GM18508 (cell line): Measurements from ENCODE around the gene SLC9A8.
A peak's percentile ranks its signal among the peaks of the same experiment; 100 is the strongest.

Experiments
- ATAC-seq: cut with Tn5 transposase; IDR thresholded peaks from one replicate; pipeline ENCODE4 v1.9.1; 2021; ENCODE audit warnings: moderate number of reproducible peaks; ENCODE audit not compliant: insufficient read depth, unreplicated experiment

Gene SLC9A8

DNA sequence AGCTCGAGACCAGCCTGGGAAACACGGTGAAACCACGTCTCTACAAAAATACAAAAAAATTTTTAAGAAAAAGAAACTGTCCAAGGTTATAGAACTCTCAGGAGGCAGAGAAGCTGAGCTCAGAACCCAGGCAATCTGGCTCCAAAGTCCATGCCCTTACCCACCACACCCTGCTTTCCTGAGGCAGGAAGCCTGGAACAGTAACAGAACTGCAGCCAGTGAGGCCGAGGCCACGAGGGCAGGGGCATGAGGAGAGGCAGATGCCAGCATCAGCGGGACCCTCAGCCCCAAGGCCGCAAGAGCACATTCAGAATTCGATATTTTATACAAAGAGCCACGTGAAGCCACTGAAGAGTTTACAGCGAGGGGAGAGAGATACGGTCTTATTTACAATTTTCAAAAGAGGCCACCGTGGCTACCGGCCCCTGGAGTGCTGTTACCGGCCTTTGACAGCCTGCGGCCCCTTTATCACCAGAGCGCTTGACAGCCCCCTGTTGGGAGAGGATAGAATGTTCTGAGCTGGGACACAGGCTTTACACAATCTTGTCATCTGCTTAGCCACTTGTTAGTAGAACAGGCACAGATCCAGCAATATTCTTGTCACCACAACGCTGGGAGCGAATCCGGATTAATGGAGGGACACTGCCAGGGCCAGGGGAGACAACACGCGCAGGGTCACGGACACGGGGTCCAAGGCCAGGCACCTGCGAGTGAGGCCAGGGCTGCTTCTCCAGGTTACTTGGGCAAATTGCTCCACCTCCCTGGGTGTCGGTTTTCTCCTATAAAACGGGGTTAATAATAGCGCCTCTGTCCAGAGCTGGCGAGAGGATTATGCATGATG is 97.1 kb downstream of the SLC9A8 start:
- no peak for ATAC-seq

DNA sequence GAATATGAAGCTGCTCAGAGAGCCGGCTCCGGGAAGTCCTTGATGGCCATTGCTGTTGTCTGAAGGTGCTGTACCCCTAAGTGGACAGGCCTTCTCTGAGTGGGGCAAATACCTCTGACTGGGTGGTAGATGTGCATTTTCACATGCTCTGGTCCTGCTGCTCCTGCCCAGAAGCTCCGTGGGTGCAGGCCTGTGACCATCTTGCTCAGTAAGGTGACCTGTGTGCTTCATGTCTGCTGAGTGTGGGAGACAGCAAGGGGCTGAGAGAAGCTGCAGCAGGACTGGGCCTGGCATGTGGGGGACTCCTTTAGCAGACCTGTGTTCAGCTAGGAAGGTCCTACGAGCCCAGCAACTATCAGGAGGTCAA is 97.7 kb downstream of the SLC9A8 start:
- no peak for ATAC-seq

DNA sequence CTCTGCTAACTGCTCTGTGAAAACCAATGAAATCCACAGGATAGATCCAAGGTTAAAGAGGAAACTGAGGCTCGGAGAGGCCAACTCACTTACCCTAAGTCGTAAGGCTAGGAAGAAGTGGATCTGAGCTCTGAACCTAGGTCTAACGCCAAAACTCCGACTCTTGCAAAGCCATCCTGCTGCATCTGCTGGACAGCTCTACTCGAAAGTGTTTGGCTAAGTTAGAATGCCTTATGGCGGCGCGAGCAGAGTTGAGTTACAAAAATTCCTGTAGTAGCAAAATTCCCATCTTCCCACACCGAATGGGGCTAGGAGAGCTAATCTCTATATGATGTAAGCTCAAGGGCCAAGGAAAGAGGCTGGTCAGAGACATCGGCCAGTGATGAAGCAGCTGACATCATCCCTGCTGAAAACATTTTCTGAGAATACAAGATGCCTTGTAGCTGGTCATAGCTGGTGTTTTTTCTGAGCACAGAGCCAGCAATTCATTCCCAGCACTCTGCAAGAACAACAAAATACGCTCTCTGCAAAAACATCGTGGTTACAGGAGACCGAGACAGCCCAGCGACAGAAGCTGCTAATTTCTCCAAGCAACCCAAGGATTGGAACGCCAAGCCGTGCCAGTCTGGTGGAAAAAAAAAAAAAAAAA is 100.9 kb downstream of the SLC9A8 start:
- ATAC-seq: no peak

DNA sequence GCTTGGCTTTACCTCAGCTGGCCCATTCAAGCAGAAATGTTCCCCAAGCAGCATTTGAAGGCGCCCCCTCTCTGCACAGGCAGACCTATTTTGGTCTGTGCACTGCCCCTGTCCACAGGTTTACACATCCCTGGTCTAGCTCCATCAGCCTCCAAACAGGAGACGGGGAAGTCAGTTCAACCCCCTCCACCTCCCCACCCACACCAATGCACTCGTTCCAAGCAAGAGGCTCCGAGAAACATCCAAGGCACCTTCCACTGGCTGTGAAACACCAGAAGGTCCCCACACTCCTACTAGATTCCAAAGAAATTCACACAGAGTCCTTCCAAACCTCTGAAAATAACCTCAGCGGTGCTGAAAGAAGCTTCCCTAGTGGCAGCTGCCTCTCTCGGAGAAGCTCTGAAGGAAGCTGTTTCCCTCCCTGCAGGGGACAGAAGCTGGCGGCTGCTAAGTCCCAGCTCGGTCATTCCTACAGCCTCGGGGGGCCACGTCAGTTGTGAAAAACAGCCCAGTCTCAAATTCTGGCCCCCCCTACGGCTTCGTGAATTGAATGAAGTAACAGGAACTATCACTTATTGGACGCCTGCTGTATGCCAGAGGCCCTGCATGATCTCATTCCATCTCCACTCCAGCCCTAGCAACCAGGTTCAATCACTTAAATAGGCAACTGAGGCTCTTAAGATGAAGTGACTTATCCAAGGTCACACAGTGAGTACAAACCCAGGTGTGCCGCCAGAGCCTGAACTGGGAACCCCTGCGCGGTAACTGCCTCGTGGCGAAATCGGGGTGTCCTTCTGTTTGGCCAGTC is 101.9 kb downstream of the SLC9A8 start:
- ATAC-seq: no peak

DNA sequence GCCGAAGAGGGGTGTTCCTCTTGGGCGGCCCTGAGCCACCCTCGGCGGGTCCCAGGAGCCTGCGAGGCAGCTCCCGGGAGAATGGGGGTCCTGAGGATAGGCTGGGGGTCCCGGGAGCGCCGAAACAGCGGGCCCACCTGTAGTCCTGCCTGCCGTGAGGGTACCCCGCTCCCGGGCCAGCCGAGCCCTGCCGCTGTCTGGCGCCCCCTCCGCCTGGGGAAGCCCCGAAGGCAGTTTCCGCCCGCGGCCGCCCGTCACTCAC is 102.4 kb downstream of the SLC9A8 start:
- no peak for ATAC-seq

DNA sequence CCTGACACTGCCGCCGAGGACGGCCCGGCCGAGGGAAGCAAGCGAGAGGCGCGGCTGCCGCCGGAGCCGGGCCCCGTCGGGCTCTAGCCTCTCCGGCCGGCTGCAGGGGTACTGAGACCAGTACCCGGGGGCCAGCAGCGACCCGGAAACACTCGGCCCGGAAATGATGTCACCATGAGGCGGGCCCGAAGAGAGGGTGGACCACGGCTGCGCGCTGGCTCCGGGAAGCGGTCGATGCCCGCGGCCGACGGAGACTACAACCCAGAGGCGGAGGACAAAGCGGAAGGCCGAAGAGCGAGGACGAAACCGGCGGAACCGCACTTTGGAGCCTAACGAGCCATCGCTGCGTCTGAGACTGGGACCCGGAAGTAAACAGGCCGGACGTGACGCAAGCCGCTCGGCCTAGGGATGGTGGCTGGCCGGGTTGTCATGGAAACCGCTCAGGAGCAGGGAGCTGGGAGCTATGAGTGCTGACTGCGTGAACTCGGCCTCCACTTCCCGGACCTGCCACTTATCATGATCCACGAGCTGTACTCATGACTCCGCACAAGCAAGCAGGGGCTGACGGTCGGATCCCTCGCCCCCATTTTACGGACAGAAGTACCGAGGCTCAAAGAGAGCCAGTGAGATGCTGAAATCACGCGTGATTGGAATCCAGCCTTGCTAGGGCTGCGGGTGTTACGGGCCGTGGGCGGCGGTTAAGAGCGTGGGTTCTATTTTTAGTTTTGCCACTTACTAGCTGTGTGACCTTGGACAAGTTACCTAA is 102.9 kb downstream of the SLC9A8 start, which contains the start of gene SPATA2:
TSS of gene SPATA2 (minus strand) at position 150 of the 766 bp plus-strand sequence. CDS start 7,039 bp downstream, outside the sequence.
- peak; percentile 65 for ATAC-seq

DNA sequence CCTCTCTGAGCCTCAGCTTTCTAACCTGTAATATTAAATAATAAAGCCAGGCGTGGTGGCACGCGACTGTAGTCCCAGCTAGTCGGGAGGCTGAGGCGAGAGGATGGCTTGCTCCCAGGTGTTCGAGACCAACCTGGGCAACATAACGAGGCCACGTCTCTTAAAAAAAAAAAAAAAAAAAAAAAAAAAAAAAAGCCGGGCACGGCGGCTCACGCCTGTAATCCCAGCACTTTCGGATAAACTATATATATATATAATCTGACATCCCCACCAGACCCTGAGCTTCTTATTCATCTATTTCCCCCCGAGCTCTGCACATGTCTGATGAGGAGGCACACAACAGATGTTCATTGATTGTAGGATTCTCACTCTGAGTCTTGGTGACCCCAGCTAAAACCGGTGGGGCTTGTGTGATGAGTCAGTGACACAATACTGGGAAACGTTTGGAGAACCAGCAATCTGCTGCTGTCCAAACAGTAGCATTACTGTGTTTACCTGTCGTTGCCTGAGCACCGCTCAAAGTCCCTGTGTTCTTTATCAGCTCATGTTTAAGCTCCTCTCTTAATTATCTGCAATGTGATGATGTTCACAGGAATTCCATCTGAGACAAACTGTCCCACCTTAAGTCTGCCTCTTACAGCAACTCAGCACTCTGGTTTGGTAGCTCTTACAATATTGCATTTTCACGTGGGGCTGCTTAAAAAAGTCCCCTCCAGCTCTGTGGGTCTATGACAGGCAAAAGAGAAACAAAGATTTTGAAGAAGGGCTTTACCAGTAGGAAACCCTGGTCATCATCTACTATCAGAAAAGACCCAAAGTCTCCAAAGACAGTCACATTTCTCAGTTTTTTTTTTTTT is 103.7 kb downstream of the SLC9A8 start:
- no peak for ATAC-seq

DNA sequence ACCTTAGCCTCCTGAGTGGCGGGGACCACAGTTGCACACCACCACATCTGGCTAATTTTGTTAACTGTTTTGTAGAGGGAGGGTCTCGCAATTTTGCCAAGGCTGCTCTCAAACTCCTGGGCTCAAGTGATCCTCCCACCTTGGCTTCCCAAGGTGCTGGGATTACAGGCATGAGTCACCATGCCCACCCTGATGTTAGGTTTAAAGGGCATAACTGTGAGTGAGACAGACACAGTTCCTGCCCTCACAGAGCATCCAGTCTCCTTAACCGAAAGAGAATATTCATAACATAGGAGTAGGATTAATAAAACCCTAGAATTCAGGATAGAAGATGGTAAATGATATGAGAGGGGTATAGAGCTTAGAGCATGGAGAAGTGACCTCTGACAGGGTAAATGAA is 105.8 kb downstream of the SLC9A8 start:
- ATAC-seq: no peak

DNA sequence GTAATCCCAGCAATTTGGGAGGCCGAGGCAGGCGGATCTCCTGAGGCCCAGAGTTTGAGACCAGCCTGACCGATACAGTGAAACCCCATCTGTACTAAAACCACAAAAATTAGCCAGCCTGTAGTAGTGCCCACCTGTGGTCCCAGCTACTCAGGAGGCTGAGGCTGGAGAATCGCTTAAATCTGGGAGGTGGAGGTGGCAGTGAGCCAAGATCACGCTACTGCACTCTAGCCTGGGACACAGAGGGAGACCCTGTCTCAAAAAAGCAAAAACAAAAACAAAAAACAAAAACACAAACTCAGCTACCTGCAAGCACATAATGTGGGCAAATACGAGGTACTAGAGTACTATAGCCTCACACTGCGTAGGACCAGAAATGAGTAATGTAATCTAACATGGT is 106.4 kb downstream of the SLC9A8 start:
- ATAC-seq: no peak

DNA sequence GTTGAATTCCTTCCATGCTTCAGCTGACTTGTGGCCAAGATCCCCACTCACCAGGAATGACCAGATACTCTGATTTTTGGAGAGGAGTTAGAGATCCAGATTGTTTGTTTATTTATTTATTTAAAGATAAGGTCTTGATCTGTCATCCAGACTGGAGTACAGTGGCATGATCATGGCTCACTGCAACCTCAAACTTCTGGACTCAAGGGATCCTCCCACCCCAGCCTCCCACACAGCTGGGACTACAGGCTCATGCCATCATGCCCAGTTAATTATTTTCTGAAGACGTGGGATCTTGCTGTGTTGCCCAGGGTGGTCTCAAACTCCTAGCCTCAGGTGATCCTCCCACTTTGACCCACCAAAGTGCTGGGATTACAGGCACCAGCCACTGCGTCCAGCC is 106.8 kb downstream of the SLC9A8 start:
- no peak for ATAC-seq

DNA sequence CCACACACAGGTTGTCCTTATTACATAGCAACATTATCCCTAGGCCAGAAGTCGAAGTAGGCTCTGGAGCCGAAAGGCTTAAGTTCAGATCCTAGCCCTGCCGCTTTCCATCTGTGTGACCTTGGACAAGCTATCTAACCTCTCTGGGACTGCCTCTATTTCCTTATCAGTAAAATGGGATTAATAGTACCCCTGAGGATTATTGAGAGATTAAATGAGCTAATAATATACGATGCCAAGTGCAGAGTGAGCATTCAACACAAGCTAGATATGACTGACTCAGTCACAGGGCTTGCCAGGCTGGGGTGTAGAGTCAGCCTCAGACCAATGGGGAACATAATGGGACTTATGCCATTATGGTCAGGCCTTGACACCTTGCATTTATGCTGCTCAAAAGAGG is 111.6 kb downstream of the SLC9A8 start:
- ATAC-seq: no peak

DNA sequence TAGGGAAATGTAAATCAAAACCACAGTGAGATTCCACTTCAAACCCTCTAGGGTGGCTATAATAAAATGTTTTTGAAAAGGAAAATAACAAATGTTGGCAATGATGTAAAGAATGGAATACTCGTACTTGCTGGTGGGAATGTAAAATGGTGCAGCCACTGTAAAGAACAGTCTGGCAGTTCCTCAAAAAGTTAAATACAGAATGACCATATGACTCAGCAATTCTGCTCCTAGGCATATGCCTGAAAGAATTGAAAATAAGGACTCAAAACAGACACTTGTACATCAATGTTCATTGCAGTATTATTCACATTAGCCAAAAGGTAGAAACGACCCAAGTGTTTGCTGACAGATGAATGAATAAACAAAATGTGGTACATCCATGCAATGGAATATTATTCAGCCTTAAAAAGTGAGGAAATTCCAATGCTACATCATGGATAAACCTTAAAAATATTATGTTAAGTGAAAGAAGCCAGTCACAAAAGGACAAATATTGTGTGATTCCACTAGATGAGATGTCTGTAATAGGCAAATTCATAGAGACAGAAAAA is 113.3 kb downstream of the SLC9A8 start:
- ATAC-seq: no peak

DNA sequence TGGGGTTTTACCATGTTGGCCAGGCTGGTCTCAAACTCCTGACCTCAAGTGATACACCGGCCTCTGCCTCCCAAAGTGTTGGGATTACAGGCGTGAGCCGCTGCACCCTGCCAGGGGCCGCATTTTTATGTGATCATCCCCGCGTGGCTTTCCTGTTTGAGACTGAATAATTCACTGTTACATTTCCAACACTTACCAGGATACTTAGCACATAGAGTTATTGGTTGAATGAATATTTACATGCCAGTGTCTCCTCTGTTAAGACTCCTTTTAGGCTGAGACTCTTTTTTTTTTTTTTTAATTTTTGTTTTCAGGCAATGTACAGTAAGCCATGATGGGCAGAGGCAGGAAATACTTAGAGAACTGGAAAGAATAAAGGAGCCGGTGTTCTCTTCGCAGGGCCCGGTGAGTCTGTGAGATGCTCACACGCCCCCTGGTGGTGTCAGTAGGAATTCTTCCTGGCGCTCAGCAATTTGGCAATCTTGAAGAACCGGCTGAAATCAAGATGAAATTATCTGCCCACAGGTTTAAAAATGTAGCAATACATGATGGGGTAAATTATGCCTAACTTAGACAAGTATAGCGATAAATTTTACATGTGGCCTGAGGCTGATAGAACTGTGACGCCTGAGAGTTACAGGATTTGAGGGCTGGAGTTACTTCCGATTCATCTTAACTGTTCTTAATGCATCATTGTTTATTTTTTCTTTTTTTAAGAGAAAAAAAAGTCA is 115.9 kb downstream of the SLC9A8 start:
- ATAC-seq: no peak

DNA sequence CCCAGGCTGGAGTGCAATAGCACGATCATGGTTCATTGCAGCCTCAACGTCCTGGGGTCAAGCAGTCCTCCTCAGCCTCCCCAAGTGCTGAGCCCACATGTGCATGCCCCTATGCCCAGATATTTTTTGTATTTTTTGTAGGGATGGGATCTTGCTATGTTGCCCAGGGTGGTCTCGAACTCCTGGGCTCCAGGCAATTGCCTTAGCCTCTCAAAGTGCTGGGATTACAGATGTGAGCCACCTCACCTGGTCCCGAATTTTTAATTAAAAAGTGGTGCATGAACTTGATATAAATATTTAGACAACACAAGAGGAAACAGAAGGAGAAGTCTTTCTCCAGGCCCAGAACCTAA is 116.5 kb downstream of the SLC9A8 start:
- no peak for ATAC-seq

DNA sequence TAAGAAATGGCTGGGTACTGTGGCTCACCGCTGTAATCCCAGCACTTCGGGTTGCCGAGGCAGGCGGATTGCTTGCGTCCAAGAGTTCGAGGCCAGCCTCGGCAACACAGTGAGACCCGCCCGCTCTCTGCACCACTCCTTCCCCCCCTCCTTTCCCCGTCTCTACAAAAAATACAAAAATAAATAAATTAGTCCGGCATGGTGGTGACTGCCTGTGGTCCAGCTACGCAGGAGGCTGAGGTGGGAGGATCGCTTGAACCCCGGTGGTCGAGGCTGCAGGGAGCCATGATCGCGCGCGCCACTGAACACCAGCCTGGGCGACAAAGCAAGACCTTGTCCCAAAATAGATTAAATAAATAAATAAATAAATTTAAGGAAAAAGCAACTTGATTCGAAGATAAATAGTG is 123.1 kb downstream of the SLC9A8 start:
- ATAC-seq: no peak

DNA sequence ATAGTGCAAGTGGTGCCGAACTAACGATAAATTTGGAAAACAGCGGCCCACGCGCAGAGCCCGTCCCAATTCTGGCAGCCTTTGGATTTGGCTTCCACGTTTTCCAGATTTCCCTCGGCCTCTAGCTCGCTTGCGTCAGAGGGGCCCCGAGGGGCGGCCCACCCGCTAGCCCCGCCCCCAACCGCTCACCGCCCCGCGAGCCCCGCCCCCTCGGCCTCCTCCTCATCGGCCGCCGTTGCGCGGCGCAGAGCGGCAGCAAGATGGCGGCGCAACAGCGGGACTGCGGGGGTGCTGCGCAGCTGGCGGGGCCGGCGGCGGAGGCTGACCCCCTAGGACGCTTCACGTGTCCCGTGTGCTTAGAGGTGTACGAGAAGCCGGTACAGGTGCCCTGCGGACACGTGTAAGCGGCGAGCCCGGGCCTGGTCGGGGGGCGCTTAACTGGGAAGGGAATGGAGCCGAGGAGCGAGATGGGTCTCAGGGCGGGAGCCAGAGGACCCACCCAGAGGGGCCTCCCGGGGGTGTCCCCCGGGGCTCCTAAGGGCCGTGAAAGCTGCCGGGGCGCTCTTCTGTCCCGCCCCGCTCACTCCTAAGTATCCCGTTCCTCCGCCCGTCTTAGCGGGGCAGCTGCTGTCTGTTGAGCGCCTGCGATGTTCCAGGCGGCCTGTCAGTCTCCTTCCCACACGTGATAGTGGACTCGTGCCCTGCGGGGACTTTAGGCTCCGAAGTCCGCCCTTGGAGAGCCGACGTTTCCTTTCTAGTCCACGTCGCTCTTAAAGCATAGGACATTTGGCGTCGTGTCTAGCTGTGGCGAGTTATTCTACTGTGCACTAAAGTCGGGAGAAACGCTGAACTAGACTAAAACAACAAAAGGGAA is 123.8 kb downstream of the SLC9A8 start, which contains the start of gene RNF114:
TSS of gene RNF114 (plus strand) at position 245 of the 874 bp plus-strand sequence. CDS start at position 261, 16 bp downstream.
- ATAC-seq: no peak

DNA sequence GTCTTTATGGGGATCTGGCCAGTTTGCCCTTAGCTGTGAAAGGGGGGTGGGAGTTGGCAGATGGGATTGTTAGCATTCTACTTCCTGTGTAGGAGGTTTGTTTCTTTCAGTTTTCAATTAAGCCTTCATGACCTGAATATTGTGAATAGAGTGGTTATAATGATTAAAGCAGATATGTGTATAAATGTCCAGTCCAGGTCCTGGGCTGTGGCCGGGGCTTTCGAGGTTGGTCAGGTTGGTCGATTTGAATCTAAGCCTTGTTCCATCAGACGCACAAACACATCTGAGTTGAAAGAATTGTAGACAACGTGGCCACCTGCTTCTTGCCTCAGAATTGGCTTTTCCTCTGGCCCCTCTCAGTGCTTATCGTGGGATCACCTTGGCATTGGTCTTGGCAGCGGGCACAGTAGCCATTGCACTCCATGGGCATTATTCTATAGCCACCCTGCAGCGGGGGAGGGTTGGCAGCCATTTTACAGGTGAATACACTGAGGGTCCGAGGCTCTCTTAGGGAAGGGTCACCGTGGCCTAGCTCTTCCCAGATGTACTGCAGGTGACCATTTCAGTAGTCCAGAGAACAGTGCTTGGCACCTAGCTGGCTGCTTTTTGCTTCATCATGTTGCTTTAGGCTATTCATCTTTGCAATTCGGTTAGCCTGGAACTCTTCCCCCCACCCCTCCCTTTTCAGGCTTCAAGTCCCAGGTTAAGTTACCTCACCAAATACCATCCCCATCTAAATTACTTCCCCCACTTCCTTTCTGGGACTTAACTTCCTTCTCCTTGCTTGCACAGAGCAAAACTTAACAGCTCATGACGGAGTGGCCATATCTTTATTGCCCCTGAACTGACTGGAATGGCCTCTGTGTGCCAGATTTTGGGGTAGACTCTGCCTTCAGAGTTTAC is 124.7 kb downstream of the SLC9A8 start:
- no peak for ATAC-seq
